Gastrocnemius medialis (tissue), 4 donors: ENCODE results near the gene SPON1.

Experiments
- CTCF ChIP-seq, 5 experiments: fragments of 450-650 bp in 3 of 5; fragments of 200-600 bp in 2 of 5; sonication (generic) in 2 of 5; IDR thresholded peaks in 4 of 5; conservative IDR thresholded peaks in 1 of 5; 1 replicate in 4 of 5; 2 replicates in 1 of 5; pipeline ENCODE4 v1.5.1; 2016 to 2019; ENCODE audit warnings: antibody characterized with exemption in 5 of 5, mild to moderate bottlenecking in 3 of 5, moderate library complexity in 3 of 5
- POLR2A ChIP-seq, 2 donors: fragments of 450-650 bp; IDR thresholded peaks; one replicate each; pipeline ENCODE4 v1.6.1; 2017; ENCODE audit warnings: antibody characterized with exemption in 2 of 2, mild to moderate bottlenecking in 2 of 2, moderate library complexity in 2 of 2

- TF ChIP-seq CTCF (IDR thresholded peaks at IDR 0.05 in 4 of 5, conservative IDR thresholded peaks at IDR 0.05 in 1 of 5) (no peak), POLR2A (IDR thresholded peaks at IDR 0.05) (no peak)
These were observed 132.0 kb downstream of the SPON1 start for GRCh38 chr11:14094481-14095037.
